Measurements from ENCODE around the gene PSMG4.

PSMG4 gene

GRCh38 chr6:3251462-3252314 is 7.1 kb upstream of the PSMG4 start:
- no peak for DNase-seq (ENCODE audit: low read depth, low spot score)

- DNase-seq (ENCODE audit: low read depth, low spot score) = no peak
Observed at GRCh38 chr6:3252369-3252768, 6.4 kb upstream of the PSMG4 start.

DNA sequence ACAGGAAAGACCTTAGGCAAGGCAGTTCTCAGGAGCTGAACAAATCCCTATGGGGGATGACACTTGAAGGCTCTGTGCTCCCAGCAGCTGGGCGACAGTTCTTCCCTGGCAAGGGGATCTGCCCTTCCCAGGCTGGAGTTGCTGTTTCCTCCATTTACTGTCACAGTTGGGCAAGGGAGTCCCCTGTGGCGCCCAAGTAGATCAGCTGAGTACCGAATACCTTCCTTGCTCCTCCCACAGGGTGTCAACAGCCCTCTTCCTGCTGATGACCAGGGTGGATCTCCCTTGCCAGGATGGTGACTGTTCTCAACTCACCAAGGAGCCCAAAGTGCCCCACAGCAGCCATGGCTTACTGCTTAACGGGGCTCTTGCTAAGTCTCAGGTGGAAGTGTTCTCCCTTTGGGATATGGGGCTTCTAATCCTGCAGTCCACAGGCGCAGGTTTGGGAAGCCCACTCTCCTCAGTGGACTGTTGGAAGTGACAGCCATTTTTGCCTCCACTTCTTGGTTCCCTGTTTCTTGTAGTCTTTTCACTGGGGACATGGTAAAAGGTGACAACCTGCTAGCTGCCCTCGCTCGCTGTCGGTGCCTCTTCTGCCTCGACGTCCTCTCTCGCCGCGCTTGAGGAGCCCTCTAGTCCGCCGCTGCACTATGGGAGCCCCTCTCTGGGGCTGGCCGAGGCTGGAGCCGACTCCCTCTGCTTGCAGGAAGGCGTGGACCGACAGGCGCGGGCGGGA is 5.7 kb upstream of the PSMG4 start:
- no peak for DNase-seq (ENCODE audit: low read depth, low spot score)

GRCh38 chr6:3253597-3253961 is 5.2 kb upstream of the PSMG4 start:
- no peak for DNase-seq (ENCODE audit: low read depth, low spot score)

- no peak for DNase-seq (ENCODE audit: low read depth, low spot score)
Observed at GRCh38 chr6:3258201-3258600, 546 bp upstream of the PSMG4 start.

DNA sequence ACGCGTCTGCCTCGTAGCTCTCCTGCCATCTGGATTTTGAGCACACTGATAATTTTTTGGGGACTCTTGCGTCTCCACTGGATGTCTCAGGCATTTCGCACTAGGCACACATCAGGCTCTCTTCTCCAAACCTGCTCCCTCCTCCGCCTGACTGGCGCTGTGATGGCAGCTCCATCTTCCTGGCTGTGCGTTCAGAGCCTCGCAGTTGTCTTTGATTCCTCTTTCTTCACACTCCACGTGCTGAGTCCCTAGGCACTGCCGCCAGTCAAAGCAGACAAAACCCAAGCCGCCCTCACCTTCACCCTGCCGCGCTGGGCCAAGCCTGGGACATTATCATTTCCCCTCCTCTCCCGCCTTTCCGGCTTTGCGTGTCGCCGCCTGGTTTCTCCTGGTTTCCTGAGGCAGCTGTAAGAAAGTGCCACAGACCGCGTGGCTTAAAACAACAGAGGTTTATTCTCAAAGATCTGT is 778 bp downstream of the PSMG4 start:
- no peak for DNase-seq (ENCODE audit: low read depth, low spot score)

- no peak for DNase-seq (ENCODE audit: low read depth, low spot score)
Observed at GRCh38 chr6:3260296-3260695, 1.5 kb downstream of the PSMG4 start.

GRCh38 chr6:3260772-3261517 is 2.2 kb downstream of the PSMG4 start:
- no peak for DNase-seq (ENCODE audit: low read depth, low spot score)

- no peak for DNase-seq (ENCODE audit: low read depth, low spot score)
Observed at GRCh38 chr6:3261518-3261820, 2.7 kb downstream of the PSMG4 start.

GRCh38 chr6:3261921-3262320 is 3.2 kb downstream of the PSMG4 start:
- no peak for DNase-seq (ENCODE audit: low read depth, low spot score)

DNA sequence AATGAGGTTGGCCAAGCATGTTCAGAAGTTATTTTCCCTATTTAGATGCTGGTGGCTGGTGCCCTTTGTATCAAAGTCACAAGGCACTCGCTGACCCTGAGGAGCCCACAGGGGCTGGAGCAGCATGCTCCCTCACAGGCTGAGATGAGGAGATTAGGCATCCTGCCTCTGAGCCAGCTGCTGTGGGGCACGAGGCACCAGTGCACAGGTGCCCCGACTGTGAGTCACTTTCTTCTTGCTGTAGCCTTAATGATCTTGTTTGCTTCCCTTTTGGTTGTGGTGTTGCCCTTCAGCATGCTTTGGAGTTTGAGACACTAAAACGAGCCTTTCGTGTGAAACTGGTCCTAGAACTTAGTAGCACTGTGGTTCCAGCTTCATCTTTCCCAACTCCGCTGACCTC is 4.3 kb downstream of the PSMG4 start:
- DNase-seq (ENCODE audit: low read depth, low spot score) = no peak

GRCh38 chr6:3264356-3264755 is 5.6 kb downstream of the PSMG4 start:
- no peak for DNase-seq (ENCODE audit: low read depth, low spot score)

- no peak for DNase-seq (ENCODE audit: low read depth, low spot score)
Observed at GRCh38 chr6:3265671-3266070, 6.9 kb downstream of the PSMG4 start.

GRCh38 chr6:3266170-3266569 is 7.4 kb downstream of the PSMG4 start:
- no peak for DNase-seq (ENCODE audit: low read depth, low spot score)

DNA sequence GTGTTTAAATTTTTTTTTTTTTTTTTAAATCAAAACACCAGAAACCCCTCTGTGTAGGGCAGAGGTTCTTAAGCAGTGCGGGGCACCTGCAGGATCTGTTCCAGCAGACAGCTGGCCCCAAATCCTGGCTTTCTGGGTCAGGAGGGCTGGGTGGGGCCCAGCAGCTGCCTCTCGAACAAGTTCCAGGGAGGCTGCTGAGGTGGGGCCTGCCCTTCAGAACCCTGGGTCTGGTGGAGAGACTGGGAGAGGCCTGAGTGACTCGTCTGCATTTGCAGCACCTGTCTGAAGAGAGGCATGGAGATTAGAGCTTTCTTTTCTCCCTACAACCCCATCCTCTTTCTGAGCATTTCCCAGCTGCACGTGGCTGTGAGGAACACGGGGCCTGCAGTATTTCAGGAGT is 8.4 kb downstream of the PSMG4 start:
- DNase-seq (ENCODE audit: low read depth, low spot score) = no peak

DNA sequence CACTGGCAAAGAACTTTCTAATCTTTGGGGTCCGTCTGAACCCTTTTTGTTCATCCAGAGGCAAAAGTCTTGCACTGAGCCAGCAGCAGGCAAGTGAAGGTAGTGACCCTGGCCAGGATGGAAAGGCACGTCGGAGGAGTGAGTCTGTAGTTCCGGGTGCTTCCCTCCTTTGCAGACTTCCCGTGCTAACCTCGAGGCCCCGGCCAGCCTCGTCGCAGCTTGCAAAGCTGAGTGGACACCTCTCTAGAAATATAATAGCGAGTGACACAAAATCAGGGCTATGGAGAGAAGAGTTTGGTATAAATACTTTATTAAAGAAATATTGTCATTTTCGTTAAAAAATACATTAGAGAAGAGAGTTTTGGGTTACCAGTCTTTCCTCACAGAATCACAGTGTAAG is 9.9 kb downstream of the PSMG4 start:
- DNase-seq (ENCODE audit: low read depth, low spot score) = no peak

DNA sequence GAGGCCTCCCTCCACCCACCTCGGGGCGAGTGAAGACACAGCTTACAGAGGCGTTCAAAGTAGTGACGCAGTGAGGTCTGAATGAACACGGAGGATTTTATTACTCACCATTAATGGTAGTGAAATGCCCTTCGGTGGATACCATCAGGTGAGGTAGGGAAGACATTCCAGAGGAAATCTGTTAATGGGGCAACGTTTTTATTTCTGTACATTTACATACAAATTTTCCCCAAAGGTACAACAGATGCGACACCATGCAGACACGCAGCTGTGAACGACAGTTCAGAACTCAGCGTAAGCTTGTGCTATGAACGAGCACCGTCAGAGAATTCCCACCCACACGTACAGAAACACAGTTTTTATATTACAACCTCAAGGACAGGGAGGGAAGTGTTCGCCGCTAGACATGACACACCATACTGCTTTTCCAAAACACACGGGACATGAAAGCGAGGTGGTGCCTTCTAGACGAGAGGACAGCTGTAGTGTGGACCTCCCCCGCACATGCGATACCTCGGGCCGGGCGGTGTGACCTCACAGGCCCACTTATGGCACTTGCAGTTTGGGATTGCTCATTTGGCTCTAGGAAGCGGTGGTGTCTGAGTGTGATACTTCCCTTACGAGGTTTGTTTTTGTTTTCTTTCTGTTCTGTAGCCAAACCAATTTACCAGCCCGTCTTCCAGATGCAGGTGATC is 10.7 kb downstream of the PSMG4 start:
- DNase-seq (ENCODE audit: low read depth, low spot score) = no peak

DNA sequence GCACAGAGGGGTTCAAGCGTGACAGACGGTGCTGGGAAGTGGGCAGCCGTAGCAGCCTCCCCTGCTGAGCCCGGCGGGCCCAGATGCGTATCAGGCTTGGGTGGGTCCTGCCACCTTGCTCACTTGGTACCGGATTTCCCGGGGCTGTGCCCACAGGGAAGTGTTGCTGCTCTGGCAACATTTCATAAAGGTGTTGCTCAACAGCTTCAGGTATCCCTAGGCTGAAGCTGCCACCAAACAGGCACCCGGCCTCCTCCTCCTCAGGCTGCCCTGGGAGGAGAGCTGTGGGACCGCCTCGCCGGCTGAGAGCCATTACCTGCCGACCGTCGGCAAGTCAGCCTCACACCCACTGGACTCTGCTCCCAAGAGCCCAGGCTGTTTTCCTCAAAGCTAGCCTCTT is 11.5 kb downstream of the PSMG4 start:
- no peak for DNase-seq (ENCODE audit: low read depth, low spot score)

GRCh38 chr6:3271756-3272155 is 13.0 kb downstream of the PSMG4 start:
- no peak for DNase-seq (ENCODE audit: low read depth, low spot score)

- DNase-seq (ENCODE audit: low read depth, low spot score) = no peak
Observed at GRCh38 chr6:3272911-3273547, 14.3 kb downstream of the PSMG4 start.

DNA sequence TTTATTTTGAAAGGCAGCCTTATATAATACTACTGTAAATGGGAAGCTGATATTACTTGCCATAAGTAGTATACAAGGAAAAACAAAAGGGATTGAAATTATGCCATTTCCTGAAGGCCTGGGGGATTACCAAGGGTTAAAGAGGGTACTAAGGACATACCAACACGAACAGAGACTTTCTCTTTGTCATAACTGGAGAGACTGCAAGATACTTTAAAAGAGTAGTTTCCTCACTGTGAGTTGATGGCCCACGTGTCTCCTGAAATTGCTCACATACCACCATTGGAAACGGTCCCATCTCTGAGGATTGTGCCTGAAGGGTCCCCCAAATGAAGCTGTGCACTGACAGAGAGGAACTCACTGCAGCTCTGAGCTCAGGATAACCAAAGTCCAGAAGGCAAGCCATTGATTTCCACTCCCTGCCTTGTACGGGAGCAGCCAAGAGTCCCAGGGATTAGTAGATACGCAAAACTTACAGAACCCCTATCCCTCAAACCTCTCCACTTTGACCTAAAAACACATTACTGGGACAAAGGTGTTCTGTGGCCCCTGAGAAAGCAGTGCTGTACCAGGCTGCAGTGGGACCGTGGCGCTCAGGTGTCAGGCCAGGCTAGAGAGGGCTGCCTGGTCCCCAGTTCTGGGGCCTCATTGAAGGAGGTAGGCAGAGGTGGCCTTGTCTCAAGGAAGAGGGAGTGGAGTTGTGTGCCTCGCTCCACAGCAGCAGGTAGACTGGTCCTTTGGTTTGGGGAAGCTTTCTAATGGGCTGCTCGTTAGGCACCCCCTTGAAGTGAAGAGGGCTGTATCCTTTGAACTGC is 15.2 kb downstream of the PSMG4 start:
- no peak for DNase-seq (ENCODE audit: low read depth, low spot score)
